ENCODE results near the gene ECHS1.

- TF ChIP-seq CTCF (conservative IDR thresholded peaks at IDR 0.05; ENCODE audit: low read length) (no peak), EZH2phosphoT487 (IDR thresholded peaks at IDR 0.05; ENCODE audit: borderline replicate concordance, low read depth, low read length) (no peak)
These were observed 12.1 kb upstream of the ECHS1 start for GRCh38 chr10:133385214-133385613.
